Activated CD8-positive, alpha-beta memory T cell treated with anti-CD3 and anti-CD28 coated beads, Interleukin-2, amount 50 U/mL, for 24 hours (primary cell): ENCODE results near the gene GFI1B.
"Not testable (repeated sequence)": the region's sequence is repeated elsewhere in the genome, so short reads cannot be mapped to it uniquely, and the experiment has no call there.

ENCODE experiments used
- DNase-seq: peaks from one replicate; pipeline ENCODE4 v3.0.0-alpha.2; 2020; ENCODE audit errors: extremely low read depth

Gene GFI1B

GRCh38 chr9:133009906-133010582 lies 31.6 kb downstream of the GFI1B start:
- no peak for DNase-seq

GRCh38 chr9:133014696-133015095 lies 36.2 kb downstream of the GFI1B start:
- no peak for DNase-seq

- no peak for DNase-seq
These were observed 44.8 kb downstream of the GFI1B start for GRCh38 chr9:133023117-133023890.

DNA sequence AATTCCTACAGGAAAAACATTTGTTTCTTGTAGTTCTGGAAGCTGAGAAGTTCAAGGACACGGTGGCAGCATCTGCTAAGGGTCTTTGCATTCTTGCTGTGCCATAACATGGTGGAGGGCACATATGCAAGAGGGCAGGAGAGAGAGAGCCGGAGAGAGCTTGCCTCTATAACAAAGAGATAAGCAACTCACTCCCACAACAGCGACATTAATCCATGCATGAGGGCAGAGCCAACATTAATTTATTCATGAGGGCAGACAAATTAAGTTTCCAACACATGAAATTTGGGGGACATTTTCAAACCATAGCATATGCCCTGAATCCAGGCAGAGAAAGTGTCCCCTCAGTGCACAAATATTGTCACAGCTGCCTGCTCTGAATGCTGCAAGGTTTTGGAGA lies 47.9 kb downstream of the GFI1B start:
- no peak for DNase-seq

GRCh38 chr9:133027134-133027533 lies 48.6 kb downstream of the GFI1B start:
- no peak for DNase-seq

GRCh38 chr9:133028221-133028620 lies 49.7 kb downstream of the GFI1B start:
- DNase-seq, result no peak

GRCh38 chr9:133029994-133030316 lies 51.5 kb downstream of the GFI1B start:
- DNase-seq, result no peak

DNA sequence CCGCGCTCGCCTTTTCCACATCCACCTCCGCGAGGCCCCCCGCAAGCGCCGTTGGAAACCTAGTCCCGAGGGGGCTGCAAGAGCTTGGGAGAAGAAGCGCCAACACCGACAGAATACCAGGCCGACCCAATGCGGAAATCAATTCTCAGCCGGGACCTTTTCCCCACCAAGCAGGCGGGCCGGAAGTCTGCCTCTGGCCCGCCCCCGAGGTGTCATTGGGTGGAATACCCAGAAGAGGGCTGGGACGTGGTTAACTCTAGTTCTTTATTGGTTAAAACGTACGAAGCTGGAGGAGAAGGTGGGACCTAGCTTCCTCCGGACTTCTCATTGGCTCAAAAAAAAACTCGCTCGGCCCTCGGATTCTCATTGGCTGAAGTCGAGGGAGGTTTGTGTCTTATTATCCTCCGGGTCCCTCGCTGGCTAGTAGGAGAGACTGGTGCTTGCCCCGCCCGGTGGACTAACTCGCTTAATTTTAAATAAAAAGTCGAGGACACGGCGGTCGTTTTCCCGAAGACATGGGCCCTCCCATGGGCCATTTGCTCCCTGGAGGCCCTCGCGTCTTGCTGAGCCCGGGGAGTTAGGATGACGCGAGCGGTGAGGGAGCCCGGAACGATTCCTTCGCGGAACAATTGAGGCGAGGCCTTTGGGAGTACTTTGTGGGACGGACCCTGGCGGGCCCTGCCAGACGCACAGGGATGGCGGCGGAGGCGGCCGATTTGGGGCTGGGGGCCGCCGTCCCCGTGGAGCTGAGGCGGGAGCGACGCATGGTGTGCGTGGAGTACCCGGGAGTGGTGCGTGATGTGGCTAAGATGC lies 52.0 kb downstream of the GFI1B start, which contains the start of gene GTF3C5:
TSS of gene GTF3C5 (plus strand) at position 681 of the 813 bp plus-strand sequence. CDS start at position 696, 15 bp downstream.
- peak; percentile 83 for DNase-seq

DNA sequence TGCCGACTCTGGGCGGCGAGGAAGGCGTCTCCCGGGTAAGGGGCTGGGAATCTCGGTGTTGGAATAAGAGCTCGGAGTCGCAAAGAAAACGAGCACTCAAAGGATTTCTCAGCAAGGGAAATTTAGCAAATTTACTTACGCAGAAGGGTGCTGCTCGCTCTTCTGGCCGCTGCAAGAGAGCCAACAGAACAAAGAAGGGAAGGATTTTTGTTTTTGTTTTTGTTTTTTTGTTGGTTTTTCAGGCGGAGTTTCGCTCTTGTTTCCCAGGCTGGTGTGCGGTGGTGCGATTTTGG lies 52.6 kb downstream of the GFI1B start:
- DNase-seq, result no peak

GRCh38 chr9:133031496-133031911 lies 53.0 kb downstream of the GFI1B start:
- no peak for DNase-seq

- no peak for DNase-seq
These were observed 53.7 kb downstream of the GFI1B start for GRCh38 chr9:133032171-133032570.

DNA sequence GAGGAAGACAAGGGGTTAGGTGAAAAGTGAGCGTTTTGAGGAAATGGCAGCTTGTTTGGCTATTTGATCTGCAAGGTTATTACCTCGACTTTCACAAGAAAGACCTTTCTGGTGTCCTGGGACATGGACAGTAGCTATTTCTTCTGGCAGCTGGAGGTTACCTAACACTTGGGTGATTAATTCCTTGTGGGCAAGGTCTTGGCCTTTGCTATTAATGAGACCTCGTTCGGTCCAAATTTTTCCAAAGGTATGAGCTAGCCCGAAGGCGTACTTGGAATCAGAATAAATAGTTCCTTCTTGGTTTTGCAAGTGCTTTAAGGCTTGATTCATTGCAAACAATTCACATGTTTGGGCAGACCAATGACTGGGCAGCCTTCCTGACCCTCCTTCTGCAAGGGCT lies 57.2 kb downstream of the GFI1B start:
- DNase-seq, result no peak

DNA sequence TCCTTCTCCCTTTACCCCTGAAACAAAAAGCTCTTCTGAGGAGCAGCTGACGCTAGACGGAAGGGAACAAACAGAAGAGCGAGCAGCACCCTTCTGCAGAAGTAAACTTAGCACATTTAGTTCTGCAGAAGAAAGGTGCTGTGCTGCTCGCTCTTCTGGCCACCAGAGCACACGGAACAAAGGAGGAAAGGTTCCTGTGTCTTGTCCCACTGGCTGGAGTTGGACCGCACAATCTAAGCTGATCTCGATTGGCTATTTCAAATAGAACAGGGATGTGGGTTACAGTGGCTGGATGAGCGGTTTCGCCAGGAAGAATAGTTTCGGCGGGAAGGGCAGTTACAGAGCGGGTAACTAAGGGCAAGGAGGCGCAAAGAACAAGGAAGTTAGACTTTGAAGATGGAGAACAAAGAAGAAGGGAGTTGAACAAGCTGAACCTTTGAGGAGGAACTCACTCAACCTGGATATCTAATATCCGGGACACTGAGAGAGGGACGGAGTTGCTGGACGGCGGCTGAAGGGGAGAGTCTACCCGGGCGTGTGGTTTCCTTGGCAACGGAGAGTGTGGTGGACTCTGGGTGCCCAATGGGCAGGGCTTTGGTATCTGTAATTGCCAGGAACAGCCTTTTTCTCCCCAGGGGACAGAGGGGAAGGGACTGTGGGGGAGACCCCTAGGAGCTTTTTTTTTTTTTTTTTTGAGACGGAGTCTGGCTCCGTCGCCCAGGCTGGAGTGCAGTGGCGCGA lies 59.5 kb downstream of the GFI1B start:
- no peak for DNase-seq

GRCh38 chr9:133040892-133041479 lies 62.5 kb downstream of the GFI1B start:
- not testable (repeated sequence) for DNase-seq
